Stomach smooth muscle (tissue), 2 donors: ENCODE measurements around the gene OR2T33.

Experiments used
- H3K27ac ChIP-seq: one replicate; pipeline ENCODE4 v1.7.0; 2013; ENCODE audit warnings: mild to moderate bottlenecking, low read length, inconsistent platforms
- H3K27me3 ChIP-seq, 2 donors: one replicate each; pipeline ENCODE4 v1.7.0; 2013; ENCODE audit warnings: low read length in 2 of 2; ENCODE audit not compliant: insufficient read depth in 2 of 2, control insufficient read depth in 1 of 2
- H3K36me3 ChIP-seq, 2 donors: one replicate each; pipeline ENCODE4 v1.7.0; 2013; ENCODE audit warnings: low read length in 2 of 2; ENCODE audit not compliant: control insufficient read depth in 2 of 2, insufficient read depth in 2 of 2
- H3K4me1 ChIP-seq: one replicate; pipeline ENCODE4 v1.7.0; 2013; ENCODE audit warnings: low read length; ENCODE audit not compliant: control insufficient read depth, insufficient read depth
- H3K4me3 ChIP-seq, 2 donors: one replicate each; pipeline ENCODE4 v1.7.0; 2013; ENCODE audit warnings: low read length in 2 of 2
- H3K9ac ChIP-seq, 2 donors: one replicate each; pipeline ENCODE4 v1.7.0; 2013; ENCODE audit warnings: low read length in 2 of 2, mild to moderate bottlenecking in 1 of 2
- H3K9me3 ChIP-seq, 2 donors: one replicate each; pipeline ENCODE4 v1.7.0; 2013; ENCODE audit warnings: low read length in 2 of 2; ENCODE audit not compliant: control insufficient read depth in 2 of 2
- donor health status: healthy.
- donor health status: Pancreatic carcinoma.

OR2T33 gene

DNA sequence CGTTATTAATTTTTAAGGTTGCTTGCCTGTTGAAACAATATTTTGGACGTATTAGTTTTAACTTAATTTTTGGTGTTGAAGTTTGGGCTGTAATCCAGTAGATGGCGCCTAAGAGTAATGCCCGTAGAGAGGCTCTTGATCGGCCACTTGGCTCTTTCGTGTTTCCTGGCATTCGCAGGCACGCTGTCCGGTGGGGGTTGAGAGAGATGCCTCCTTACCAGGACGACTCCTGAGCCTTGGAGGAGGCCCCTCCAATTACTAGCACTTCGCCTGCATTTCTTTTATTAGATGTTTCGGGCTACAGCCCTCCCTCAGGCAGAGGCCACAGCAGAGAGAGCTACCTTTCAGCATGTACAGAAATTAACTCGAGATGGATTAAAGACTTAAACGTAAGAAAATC lies 34.6 kb downstream of the OR2T33 start:
- Histone ChIP-seq H3K4me1 (no peaks in the 10 kb centered on the region), H3K36me3 (no peaks in the 10 kb centered on the region), H3K9ac (no peak overlapping the region), H3K27ac (no peak overlapping the region), H3K27me3 (peaks cover 0 to 3% of the 10 kb centered on the region in 2 donors), H3K9me3 (no peaks in the 10 kb centered on the region), H3K4me3 (no peak overlapping the region)

DNA sequence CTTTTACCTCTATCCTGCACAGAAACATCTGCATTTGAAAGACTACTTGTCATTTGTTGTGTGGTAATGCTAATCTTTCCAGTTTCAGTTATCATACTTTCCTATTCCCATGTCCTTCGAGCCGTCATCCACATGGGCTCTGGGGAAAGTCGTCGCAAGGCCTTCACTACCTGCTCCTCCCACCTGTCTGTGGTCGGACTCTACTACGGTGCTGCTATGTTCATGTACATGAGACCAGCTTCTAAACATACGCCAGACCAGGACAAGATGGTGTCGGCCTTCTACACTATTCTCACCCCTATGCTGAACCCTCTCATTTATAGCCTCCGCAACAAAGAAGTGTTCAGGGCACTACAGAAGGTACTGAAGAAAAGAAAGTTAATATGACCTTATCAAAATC lies 38.3 kb downstream of the OR2T33 start:
- H3K27me3 ChIP-seq, result peaks cover 0 to 3% of the 10 kb centered on the region in 2 donors
- H3K9ac ChIP-seq, result no peak overlapping the region
- H3K9me3 ChIP-seq, result no peaks in the 10 kb centered on the region
- no peaks in the 10 kb centered on the region for H3K36me3 ChIP-seq
- no peaks in the 10 kb centered on the region for H3K4me1 ChIP-seq
- H3K27ac ChIP-seq, result no peak overlapping the region
- no peak overlapping the region for H3K4me3 ChIP-seq

DNA sequence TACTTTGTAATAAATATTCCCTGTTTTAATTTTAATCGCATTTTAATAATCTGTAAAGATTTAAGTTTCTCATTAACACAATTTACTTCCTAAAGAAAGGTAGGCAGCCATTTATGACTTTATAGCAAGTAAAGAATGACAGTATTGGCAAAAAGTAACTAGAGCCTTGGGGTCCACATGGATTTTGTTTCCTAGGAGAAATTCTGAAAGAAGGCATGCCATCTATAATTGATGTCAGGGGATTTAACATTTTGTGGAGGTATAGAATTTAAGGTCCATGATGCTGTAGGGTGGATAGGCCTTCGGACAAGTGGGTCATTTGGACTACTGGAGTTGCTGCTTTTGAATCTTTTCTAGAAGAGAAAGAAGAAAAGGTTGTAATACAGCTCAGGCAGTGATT lies 46.7 kb downstream of the OR2T33 start, which contains the start of gene OR2M4:
Gene OR2M4, plus strand, starts transcription at position 301 of the 400 bp plus-strand sequence. CDS start 7,512 bp downstream, outside the sequence.
- no peaks in the 10 kb centered on the region for H3K27me3 ChIP-seq
- no peaks in the 10 kb centered on the region for H3K36me3 ChIP-seq
- H3K9ac ChIP-seq, result no peak within 1 kb of the TSS
- H3K4me3 ChIP-seq, result no peak within 1 kb of the TSS
- H3K4me1 ChIP-seq, result no peaks in the 10 kb centered on the region
- no peak within 1 kb of the TSS for H3K27ac ChIP-seq
- no peaks in the 10 kb centered on the region for H3K9me3 ChIP-seq

DNA sequence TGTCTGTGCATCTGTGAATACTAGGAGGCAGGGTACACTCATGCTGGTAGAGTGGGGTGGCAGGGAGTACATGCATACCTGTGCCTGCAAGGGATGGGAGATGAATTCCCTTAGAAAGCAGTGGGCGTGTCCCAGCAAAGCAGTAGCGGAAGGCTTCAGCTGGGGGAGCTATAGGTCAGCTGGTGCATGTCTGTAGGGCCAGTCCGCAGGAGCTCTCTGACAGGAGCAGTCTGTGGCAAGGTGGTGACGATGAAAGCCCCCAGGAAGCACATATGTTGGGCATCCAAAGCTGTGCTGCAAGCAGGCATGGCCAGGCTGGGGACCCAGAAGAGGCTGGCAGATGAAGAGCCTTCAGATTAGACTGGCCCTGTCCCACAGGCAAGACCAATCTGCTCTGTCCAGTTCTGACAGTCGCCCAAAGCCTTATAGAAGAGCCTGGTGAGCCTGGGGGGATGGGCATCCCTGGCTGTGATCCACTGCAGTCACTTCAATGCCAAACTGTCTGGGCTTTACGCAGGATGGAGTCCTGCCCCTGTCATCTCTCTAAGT lies 48.3 kb downstream of the OR2T33 start:
- Histone ChIP-seq H3K27me3 (no peaks in the 10 kb centered on the region), H3K27ac (no peak overlapping the region), H3K9me3 (no peaks in the 10 kb centered on the region), H3K9ac (no peak overlapping the region), H3K36me3 (no peaks in the 10 kb centered on the region), H3K4me1 (no peaks in the 10 kb centered on the region), H3K4me3 (no peak overlapping the region)

DNA sequence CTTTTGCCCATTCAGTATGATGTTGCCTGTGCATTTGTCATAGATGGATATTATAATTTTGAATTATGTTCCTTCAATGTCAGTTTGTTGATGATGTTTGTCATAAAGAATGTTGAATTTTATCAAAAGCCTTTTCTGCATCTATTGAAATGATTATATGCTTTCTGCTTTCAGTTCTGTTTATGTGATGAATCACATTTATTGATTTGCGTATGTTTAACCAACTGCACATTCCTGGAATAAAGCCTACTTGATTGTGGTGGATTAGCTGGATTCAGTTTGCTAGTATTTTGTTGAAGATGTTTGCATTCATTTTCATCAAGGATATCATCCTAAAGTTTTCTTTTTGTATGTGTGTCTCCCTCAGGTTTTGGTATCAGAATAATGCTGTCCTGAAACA lies 52.2 kb downstream of the OR2T33 start:
- Histone ChIP-seq H3K27me3 (no peaks in the 10 kb centered on the region), H3K4me1 (no peaks in the 10 kb centered on the region), H3K9me3 (no peaks in the 10 kb centered on the region), H3K27ac (no peak overlapping the region), H3K4me3 (no peak overlapping the region), H3K36me3 (no peaks in the 10 kb centered on the region), H3K9ac (no peak overlapping the region)
